Nephron progenitor cell (in vitro differentiated cells): ENCODE measurements around the gene CHST9.

Source experiments
- DNase-seq: peaks from one replicate; pipeline ENCODE4 v3.0.0; 2021
- H3K27ac Mint-ChIP-seq: 2 replicates; pipeline ENCODE4 v1.8.0; 2021; ENCODE audit warnings: mild to moderate bottlenecking, moderate library complexity, mixed read lengths
- H3K27me3 Mint-ChIP-seq: 2 replicates; pipeline ENCODE4 v1.8.0; 2021; ENCODE audit warnings: mild to moderate bottlenecking, low read depth, mixed read lengths; ENCODE audit not compliant: poor library complexity
- H3K36me3 Mint-ChIP-seq: 2 replicates; pipeline ENCODE4 v1.8.0; 2021; ENCODE audit warnings: low read depth, mixed read lengths
- H3K4me1 Mint-ChIP-seq: 2 replicates; pipeline ENCODE4 v1.8.0; 2021; ENCODE audit warnings: mixed read lengths
- H3K4me3 Mint-ChIP-seq: 2 replicates; pipeline ENCODE4 v1.8.0; 2021; ENCODE audit warnings: mild to moderate bottlenecking, moderate library complexity, mixed read lengths
- H3K9me3 Mint-ChIP-seq: 2 replicates; pipeline ENCODE4 v1.8.0; 2021; ENCODE audit warnings: mild to moderate bottlenecking, moderate library complexity, mixed read lengths
- CTCF ChIP-seq: fragments of 200-600 bp; sonication (generic); IDR thresholded peaks from 2 replicates; pipeline ENCODE4 v1.5.0; 2021; ENCODE audit warnings: antibody characterized with exemption

Gene CHST9

GRCh38 chr18:27004056-27004829, 180.9 kb downstream of the CHST9 start:
- H3K36me3 Mint-ChIP-seq = no peaks in the 10 kb centered on the region
- H3K4me3 Mint-ChIP-seq = no peak overlapping the region
- no peaks in the 10 kb centered on the region for H3K9me3 Mint-ChIP-seq
- H3K27me3 Mint-ChIP-seq = peaks cover 6% of the 10 kb centered on the region
- DNase-seq = no peak
- peaks cover 11% of the 10 kb centered on the region for H3K4me1 Mint-ChIP-seq
- peak overlapping the region; percentile 0 for H3K27ac Mint-ChIP-seq
- TF ChIP-seq CTCF = no peak

- Mint-ChIP-seq H3K27ac (peak overlapping the region; percentile 28), H3K27me3 (no peaks in the 10 kb centered on the region), H3K4me3 (no peak overlapping the region), H3K9me3 (no peaks in the 10 kb centered on the region), H3K36me3 (no peaks in the 10 kb centered on the region), H3K4me1 (peaks cover 11% of the 10 kb centered on the region)
- no peak for DNase-seq
- TF ChIP-seq CTCF = no peak
Observed at GRCh38 chr18:26999797-27000196, 185.3 kb downstream of the CHST9 start.

DNA sequence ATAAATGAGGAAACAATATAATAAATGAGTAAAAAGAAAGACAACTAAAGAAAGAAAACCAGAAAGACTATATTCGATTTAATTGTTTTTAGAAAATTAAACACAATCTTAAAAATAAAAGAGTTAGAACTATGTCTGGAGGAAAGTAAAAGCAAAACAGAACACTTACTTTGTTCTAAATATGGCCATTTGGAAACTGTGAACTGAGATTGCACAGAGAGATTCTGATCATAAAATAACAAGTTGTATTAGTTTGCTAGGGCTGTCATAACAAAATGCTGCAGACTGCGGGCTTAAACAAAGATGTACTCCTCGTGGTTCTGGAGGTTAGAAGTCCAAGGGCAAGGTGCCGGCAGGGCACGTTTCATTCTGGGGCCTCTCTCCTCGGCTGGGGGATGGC, 191.5 kb downstream of the CHST9 start:
- no peaks in the 10 kb centered on the region for H3K36me3 Mint-ChIP-seq
- H3K4me1 Mint-ChIP-seq = no peaks in the 10 kb centered on the region
- H3K9me3 Mint-ChIP-seq = peaks cover 9% of the 10 kb centered on the region
- no peaks in the 10 kb centered on the region for H3K27me3 Mint-ChIP-seq
- no peak overlapping the region for H3K27ac Mint-ChIP-seq
- TF ChIP-seq CTCF = no peak
- no peak for DNase-seq
- H3K4me3 Mint-ChIP-seq = no peak overlapping the region

DNA sequence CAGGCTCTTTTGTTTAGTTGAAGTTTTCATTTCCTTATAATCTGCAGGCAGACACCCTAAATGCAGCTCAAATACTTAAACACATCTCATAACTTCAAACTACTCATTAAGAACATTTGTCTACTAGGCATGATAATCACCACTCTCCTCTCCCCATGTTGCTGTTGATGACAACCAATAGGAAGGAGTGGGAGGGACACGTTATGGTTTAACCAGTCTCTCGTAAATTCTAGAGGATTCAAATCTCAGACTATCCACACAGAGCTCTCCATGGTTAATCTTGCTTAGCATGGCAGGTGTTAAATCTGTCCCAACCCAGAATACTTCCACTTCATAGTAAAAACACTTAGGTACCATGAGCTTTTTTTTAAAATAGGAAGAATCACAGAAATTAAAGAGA, 192.2 kb downstream of the CHST9 start:
- Mint-ChIP-seq H3K27ac (no peak overlapping the region), H3K27me3 (no peaks in the 10 kb centered on the region), H3K9me3 (peaks cover 9% of the 10 kb centered on the region), H3K4me1 (no peaks in the 10 kb centered on the region), H3K4me3 (no peak overlapping the region), H3K36me3 (no peaks in the 10 kb centered on the region)
- no peak for TF ChIP-seq CTCF
- DNase-seq = no peak

- Mint-ChIP-seq H3K36me3 (no peaks in the 10 kb centered on the region), H3K27me3 (no peaks in the 10 kb centered on the region), H3K4me1 (no peaks in the 10 kb centered on the region), H3K9me3 (peaks cover 18% of the 10 kb centered on the region), H3K4me3 (no peak overlapping the region), H3K27ac (no peak overlapping the region)
- no peak for DNase-seq
- TF ChIP-seq CTCF = no peak
Observed at GRCh38 chr18:26989842-26990241, 195.3 kb downstream of the CHST9 start.

GRCh38 chr18:26981360-26982082, 203.6 kb downstream of the CHST9 start:
- peaks cover 3% of the 10 kb centered on the region for H3K27me3 Mint-ChIP-seq
- H3K27ac Mint-ChIP-seq = peak overlapping the region; percentile 61
- DNase-seq = no peak
- TF ChIP-seq CTCF = no peak
- peaks cover 9% of the 10 kb centered on the region for H3K9me3 Mint-ChIP-seq
- H3K4me1 Mint-ChIP-seq = peaks cover 10% of the 10 kb centered on the region
- H3K36me3 Mint-ChIP-seq = no peaks in the 10 kb centered on the region
- H3K4me3 Mint-ChIP-seq = no peak overlapping the region
